ENCODE results near the gene PAXIP1.

GRCh38 chr7:154965014-154965413 is 37.9 kb downstream of the PAXIP1 start:
- TF ChIP-seq CTCF (conservative IDR thresholded peaks at IDR 0.05): no peak
- TF ChIP-seq ZFX (IDR thresholded peaks at IDR 0.05): no peak
